Body of pancreas (tissue), 4 donors: Measurements from ENCODE around the gene ST6GALNAC3.

ENCODE experiments used
- CTCF ChIP-seq, 7 experiments: fragments of 450-650 bp in 4 of 7; fragments of 200-600 bp in 3 of 7; sonication (generic) in 3 of 7; IDR thresholded peaks; one replicate each; pipeline ENCODE4 v1.5.1; 2016 to 2019; ENCODE audit warnings: antibody characterized with exemption in 7 of 7
- POLR2A ChIP-seq, 3 donors: fragments of 450-650 bp; IDR thresholded peaks; one replicate each; pipeline ENCODE4 v1.6.1; 2016; ENCODE audit warnings: antibody characterized with exemption in 3 of 3, mild to moderate bottlenecking in 2 of 3

- TF ChIP-seq POLR2A (IDR thresholded peaks at IDR 0.05): no peak
- no peak for TF ChIP-seq CTCF (IDR thresholded peaks at IDR 0.05)
Observed at GRCh38 chr1:76632136-76632535, 557.6 kb downstream of the ST6GALNAC3 start.
